ACHN (cell line): ENCODE measurements around the gene PURB.
A peak's percentile ranks its signal among the peaks of the same experiment; 100 is the strongest.
"Not testable (repeated sequence)": the region's sequence is repeated elsewhere in the genome, so short reads cannot be mapped to it uniquely, and the experiment has no call there.

Experiments
- DNase-seq: peaks from one replicate; pipeline ENCODE4 v3.0.0-alpha.2; 2015
- in situ Hi-C: cut with HindIII; loops from 2 replicates; pipeline ENCODE4 v1.10.0; 2017; ENCODE audit warnings: low sequenced_read_pairs, low pct_ligation_motif_present, low pct_unique_long_range_greater_than_20kb

Gene PURB

GRCh38 chr7:44867073-44867995, 18.0 kb downstream of the PURB start:
- in situ Hi-C loops: no loop called here
- peak; percentile 91 for DNase-seq

GRCh38 chr7:44861949-44862348, 23.4 kb downstream of the PURB start:
- DNase-seq, in situ Hi-C loops: not testable (repeated sequence)

- in situ Hi-C loops: no loop called here
These were observed 27.2 kb downstream of the PURB start for GRCh38 chr7:44858161-44858560.

GRCh38 chr7:44854644-44855364, 30.5 kb downstream of the PURB start:
- no peak for DNase-seq
- in situ Hi-C loops: no loop called here

More at GRCh38 chr7:44858161-44858560, 27.2 kb downstream of the PURB start:
- DNase-seq: no peak

- in situ Hi-C loops: no loop called here
- DNase-seq: no peak
These were observed 31.9 kb downstream of the PURB start for GRCh38 chr7:44853391-44853790.

GRCh38 chr7:44852590-44852989, 32.7 kb downstream of the PURB start:
- in situ Hi-C loops: no loop called here
- no peak for DNase-seq

- in situ Hi-C loops: loop anchor here (25.0 kb wide), 1 partner anchor 263 kb away; the partner anchor contains the start of gene TMED4
- no peak for DNase-seq
These were observed 35.3 kb downstream of the PURB start for GRCh38 chr7:44849885-44850544.

- in situ Hi-C loops: loop anchor here (25.0 kb wide), 1 partner anchor 262 kb away; the partner anchor contains the start of gene TMED4
- no peak for DNase-seq
These were observed 36.0 kb downstream of the PURB start for GRCh38 chr7:44849259-44849884.

- in situ Hi-C loops: loop anchor here (25.0 kb wide), 1 partner anchor 261 kb away; the partner anchor contains the start of gene TMED4
- DNase-seq: peak; percentile 100
These were observed 37.3 kb downstream of the PURB start, which contains the start of gene H2AZ2 for GRCh38 chr7:44847920-44848634. Gene H2AZ2 (minus strand): TSS chr7:44848087. CDS start chr7:44847971, 116 bp downstream.

- in situ Hi-C loops: loop anchor here (25.0 kb wide), 1 partner anchor 260 kb away; the partner anchor contains the start of gene TMED4
- DNase-seq: peak; percentile 90
These were observed 37.8 kb downstream of the PURB start for GRCh38 chr7:44847509-44847919.

GRCh38 chr7:44846816-44847508, 38.4 kb downstream of the PURB start:
- in situ Hi-C loops: loop anchor here (25.0 kb wide), 1 partner anchor 260 kb away; the partner anchor contains the start of gene TMED4

GRCh38 chr7:44846390-44846789, 38.9 kb downstream of the PURB start:
- in situ Hi-C loops: loop anchor here (25.0 kb wide), 1 partner anchor 259 kb away; the partner anchor contains the start of gene TMED4
- DNase-seq: not testable (repeated sequence)

More at GRCh38 chr7:44846816-44847508, 38.4 kb downstream of the PURB start:
- no peak for DNase-seq

GRCh38 chr7:44845451-44845850, 39.9 kb downstream of the PURB start:
- no peak for DNase-seq
- in situ Hi-C loops: loop anchor here (25.0 kb wide), 1 partner anchor 258 kb away; the partner anchor contains the start of gene TMED4

- not testable (repeated sequence) for DNase-seq
- in situ Hi-C loops: loop anchor here (25.0 kb wide), 1 partner anchor 256 kb away; the partner anchor contains the start of gene TMED4
These were observed 41.9 kb downstream of the PURB start for GRCh38 chr7:44843440-44843839.

- in situ Hi-C loops: loop anchor here (25.0 kb wide), 1 partner anchor 255 kb away; the partner anchor contains the start of gene TMED4
These were observed 42.7 kb downstream of the PURB start for GRCh38 chr7:44842675-44843074.

GRCh38 chr7:44838751-44839150, 46.6 kb downstream of the PURB start:
- no peak for DNase-seq
- in situ Hi-C loops: loop anchor here (25.0 kb wide), 1 partner anchor 251 kb away; the partner anchor contains the start of gene TMED4

More at GRCh38 chr7:44842675-44843074, 42.7 kb downstream of the PURB start:
- not testable (repeated sequence) for DNase-seq
